ENCODE data around the gene FGF1.
A peak's percentile ranks its signal among the peaks of the same experiment; 100 is the strongest.

Gene FGF1

GRCh38 chr5:142690667-142691066 is 4.8 kb upstream of the FGF1 start:
- H3K4me3 ChIP-seq (ENCODE audit: low read depth, low read length), result no peak overlapping the region
- H3K4me1 ChIP-seq (ENCODE audit: control insufficient read depth, insufficient read depth, low read length), result no peaks in the 10 kb centered on the region; the same call in 1 of the 2 replicates
- H3K27ac ChIP-seq (ENCODE audit: extremely low read depth, low read depth, low read length), result no peak overlapping the region
- no peak for TF ChIP-seq TRIM28 (IDR thresholded peaks at IDR 0.05; ENCODE audit: borderline replicate concordance, low read length)
- no peak for TF ChIP-seq GLI2 (tag by site-specific recombination; IDR thresholded peaks at IDR 0.05; ENCODE audit: borderline replicate concordance, low read depth)
- TF ChIP-seq KLF7 (tag by site-specific recombination; IDR thresholded peaks at IDR 0.05; ENCODE audit: borderline replicate concordance), result no peak
- TF ChIP-seq ZNF600 (tag by site-specific recombination; IDR thresholded peaks at IDR 0.05), result no peak
- TF ChIP-seq ZNF362 (tag by site-specific recombination; IDR thresholded peaks at IDR 0.05), result no peak
- TF ChIP-seq FEZF1 (tag by site-specific recombination; IDR thresholded peaks at IDR 0.05), result no peak
- no peak for TF ChIP-seq ZNF19 (tag by site-specific recombination; IDR thresholded peaks at IDR 0.05; ENCODE audit: low read depth)
- TF ChIP-seq ZNF121 (tag by site-specific recombination; IDR thresholded peaks at IDR 0.05), result no peak
- no peak for TF ChIP-seq ZNF514 (tag by site-specific recombination; IDR thresholded peaks at IDR 0.05)
- H3K36me3 ChIP-seq (ENCODE audit: control insufficient read depth in 2 of 2, insufficient read depth in 1 of 2, low read length in 2 of 2), result no peaks in the 10 kb centered on the region
- CTCF ChIA-PET, result interaction anchor here (0.6 to 1.4 kb wide), 3 partner anchors 19 to 1965 kb away, joined by 3 to 9 read pairs (median 6); no protein-coding TSS in a partner anchor
- no peaks in the 10 kb centered on the region for H3K9me3 ChIP-seq (ENCODE audit: control insufficient read depth, insufficient read depth, low read depth, low read length)
- POLR2A ChIA-PET, result no interaction called here

GRCh38 chr5:142689081-142689480 is 3.2 kb upstream of the FGF1 start:
- no peaks in the 10 kb centered on the region for H3K9me3 ChIP-seq (ENCODE audit: control insufficient read depth, insufficient read depth, low read depth, low read length)
- no peak overlapping the region for H3K4me3 ChIP-seq (ENCODE audit: low read depth, low read length)
- CTCF ChIA-PET, result interaction anchor here (0.7 to 1.9 kb wide), 3 partner anchors 28 to 456 kb away, joined by 3 to 5 read pairs (median 4); no protein-coding TSS in a partner anchor
- POLR2A ChIA-PET, result no interaction called here
- no peak overlapping the region for H3K27ac ChIP-seq (ENCODE audit: extremely low read depth, low read depth, low read length)
- no peaks in the 10 kb centered on the region for H3K36me3 ChIP-seq (ENCODE audit: control insufficient read depth in 2 of 2, insufficient read depth in 1 of 2, low read length in 2 of 2)
- H3K4me1 ChIP-seq (ENCODE audit: control insufficient read depth, insufficient read depth, low read length), result no peaks in the 10 kb centered on the region; the same call in 1 of the 2 replicates
- TF ChIP-seq ZNF10 (tag by site-specific recombination; IDR thresholded peaks at IDR 0.05), result peak; percentile 69
- no peak for TF ChIP-seq ZNF530 (tag by site-specific recombination; IDR thresholded peaks at IDR 0.05; ENCODE audit: low read depth)

- Histone ChIP-seq H3K4me3 (ENCODE audit: low read depth, low read length) (no peak overlapping the region), H3K36me3 (ENCODE audit: control insufficient read depth in 2 of 2, insufficient read depth in 1 of 2, low read length in 2 of 2) (no peaks in the 10 kb centered on the region), H3K9me3 (ENCODE audit: control insufficient read depth, insufficient read depth, low read depth, low read length) (no peaks in the 10 kb centered on the region), H3K4me1 (ENCODE audit: control insufficient read depth, insufficient read depth, low read length) (no peaks in the 10 kb centered on the region; the same call in 1 of the 2 replicates), H3K27ac (ENCODE audit: extremely low read depth, low read depth, low read length) (no peak overlapping the region)
- CTCF ChIA-PET, result interaction anchor here (1.9 kb wide), 1 partner anchor 33 kb away, joined by 5 read pairs; no protein-coding TSS in a partner anchor
- POLR2A ChIA-PET, result no interaction called here
- TF ChIP-seq HOXD13 (CRISPR knock-in tag; IDR thresholded peaks at IDR 0.05; ENCODE audit: borderline replicate concordance), result no peak
- TF ChIP-seq ZNF571 (tag by site-specific recombination; IDR thresholded peaks at IDR 0.05), result no peak
- no peak for TF ChIP-seq ZNF629 (tag by site-specific recombination; IDR thresholded peaks at IDR 0.05)
- TF ChIP-seq PRDM1 (tag by site-specific recombination; IDR thresholded peaks at IDR 0.05), result no peak
- TF ChIP-seq ZSCAN23 (tag by site-specific recombination; IDR thresholded peaks at IDR 0.05), result no peak
- TF ChIP-seq ZNF555 (tag by site-specific recombination; conservative IDR thresholded peaks at IDR 0.05), result no peak
- no peak for TF ChIP-seq ZNF398 (tag by site-specific recombination; IDR thresholded peaks at IDR 0.05)
- no peak for TF ChIP-seq EGR2 (tag by site-specific recombination; IDR thresholded peaks at IDR 0.05; ENCODE audit: low read depth)
- no peak for TF ChIP-seq ZNF175 (tag by site-specific recombination; IDR thresholded peaks at IDR 0.05)
- no peak for TF ChIP-seq ZNF211 (tag by site-specific recombination; IDR thresholded peaks at IDR 0.05; ENCODE audit: low read depth)
- TF ChIP-seq ZNF24 (tag by site-specific recombination; IDR thresholded peaks at IDR 0.05), result no peak
- TF ChIP-seq ZFP37 (tag by site-specific recombination; IDR thresholded peaks at IDR 0.05), result no peak
- no peak for TF ChIP-seq ZNF140 (tag by site-specific recombination; IDR thresholded peaks at IDR 0.05)
- no peak for TF ChIP-seq ZNF513 (tag by site-specific recombination; IDR thresholded peaks at IDR 0.05)
- TF ChIP-seq ZBTB44 (tag by site-specific recombination; IDR thresholded peaks at IDR 0.05), result no peak
Observed at GRCh38 chr5:142688281-142688989, 2.5 kb upstream of the FGF1 start.
